GM18909 (cell line): ENCODE results near the gene MZT2A.
"Not testable (repeated sequence)": the region's sequence is repeated elsewhere in the genome, so short reads cannot be mapped to it uniquely, and the experiment has no call there.

Source experiments
- ATAC-seq: cut with Tn5 transposase; IDR thresholded peaks from one replicate; pipeline ENCODE4 v1.9.1; 2021; ENCODE audit warnings: mild to moderate bottlenecking; ENCODE audit not compliant: unreplicated experiment, poor library complexity

MZT2A gene

DNA sequence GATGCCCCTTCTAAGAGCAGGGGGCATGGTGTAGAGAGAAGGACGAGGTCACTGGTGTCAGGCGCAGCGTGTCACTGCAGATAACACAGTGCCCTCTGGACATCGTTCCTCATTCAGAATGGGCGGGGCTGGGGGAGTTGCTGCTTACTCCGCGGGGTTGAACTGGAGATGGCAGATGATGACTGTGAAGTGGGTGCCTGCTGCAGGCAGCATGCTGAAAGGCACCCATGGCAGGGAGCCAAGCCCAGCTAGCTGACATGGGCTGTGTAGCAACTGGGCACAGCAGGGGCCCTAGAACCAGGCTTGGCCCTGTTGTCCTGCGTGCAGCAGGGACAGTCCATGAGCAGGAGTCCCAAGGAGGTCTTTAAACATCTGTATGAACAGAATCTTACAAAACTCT, 20.6 kb downstream of the MZT2A start:
- ATAC-seq: not testable (repeated sequence)

DNA sequence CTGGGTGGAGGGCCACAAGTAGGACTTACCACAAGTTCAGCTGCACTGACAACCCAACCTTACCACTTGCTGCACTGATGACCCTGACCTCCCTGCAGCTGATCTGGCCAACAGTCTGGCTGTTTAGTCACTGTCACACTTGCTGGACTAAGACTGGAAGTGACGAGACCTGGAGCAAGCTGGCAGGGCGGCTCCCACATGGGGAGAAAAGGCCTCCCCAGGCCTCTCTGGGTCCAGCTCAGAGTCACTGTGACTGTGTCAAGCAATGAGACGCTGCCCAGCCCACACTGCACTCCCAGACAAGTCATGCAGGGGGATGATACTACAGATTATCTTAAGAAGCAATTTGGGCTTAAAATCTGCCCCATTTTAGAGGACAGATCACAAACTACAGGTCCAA, 21.3 kb downstream of the MZT2A start:
- ATAC-seq: not testable (repeated sequence)

DNA sequence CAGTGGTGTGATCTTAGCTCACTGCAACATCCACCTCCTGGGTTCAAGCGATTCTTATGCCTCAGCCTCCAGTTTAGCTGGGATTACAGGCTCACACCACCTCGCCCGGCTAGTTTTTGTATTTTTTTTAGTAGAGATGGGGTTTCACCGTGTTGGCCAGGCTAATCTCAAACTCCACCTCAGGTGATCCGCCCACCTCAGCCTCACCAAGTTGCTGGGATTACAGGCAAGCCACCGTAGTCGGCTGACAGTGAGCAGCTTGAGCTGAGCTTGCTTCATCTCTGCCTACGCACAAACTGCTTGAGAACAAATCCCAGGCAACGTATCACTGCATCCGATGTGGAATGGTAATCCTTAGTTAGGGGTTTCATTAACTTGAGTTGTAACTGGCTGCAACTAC, 24.5 kb downstream of the MZT2A start:
- not testable (repeated sequence) for ATAC-seq

DNA sequence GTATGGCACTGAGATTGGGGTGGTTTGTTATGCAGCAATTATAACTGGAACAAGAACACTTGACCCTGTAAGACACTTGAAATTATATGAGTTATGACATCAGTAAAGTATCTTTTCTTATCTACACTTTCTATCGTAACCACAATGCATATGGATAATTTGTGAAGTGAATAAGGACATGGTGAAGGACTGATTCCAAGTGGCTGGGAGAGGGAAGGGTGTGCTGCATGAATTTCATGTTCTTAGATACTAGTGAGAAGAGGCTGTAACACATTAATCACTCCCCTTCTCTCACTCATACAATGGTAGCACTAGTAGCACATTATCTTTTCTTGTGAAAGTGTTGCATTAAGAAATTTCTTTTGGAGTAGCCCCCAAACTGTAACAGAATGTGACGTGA, 37.3 kb downstream of the MZT2A start:
- ATAC-seq: not testable (repeated sequence)

DNA sequence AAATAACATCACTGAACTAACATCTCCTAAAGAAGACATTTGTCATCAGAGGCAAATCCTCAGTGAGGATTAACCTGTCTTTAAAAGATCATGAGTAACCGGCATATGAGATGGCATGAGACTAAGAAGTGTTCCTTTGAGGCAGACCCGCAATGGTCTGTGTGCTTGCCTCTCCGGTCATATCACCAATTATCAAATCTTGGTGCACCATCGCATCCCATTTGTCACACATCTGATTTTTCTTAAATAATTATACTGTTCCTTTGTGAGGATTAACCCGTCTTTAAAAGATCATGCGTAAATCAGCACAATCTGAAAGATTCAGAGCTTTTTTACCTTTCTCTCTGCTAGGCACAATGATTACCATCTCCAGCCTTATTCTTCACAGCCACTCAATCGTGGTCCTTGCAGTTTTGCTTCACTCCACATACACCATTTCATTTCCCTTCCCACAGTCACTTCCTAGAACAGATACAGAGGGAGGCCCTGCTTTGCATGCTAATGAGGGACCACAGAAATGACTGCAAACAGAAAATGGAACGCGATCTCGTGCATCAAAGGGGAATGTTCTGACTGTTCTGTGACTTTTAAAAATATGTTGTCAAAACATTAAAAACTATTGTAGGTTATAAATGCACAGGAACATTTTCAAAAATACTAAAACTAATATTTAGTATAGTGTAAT, 40.8 kb downstream of the MZT2A start:
- peak; percentile 65 for ATAC-seq

DNA sequence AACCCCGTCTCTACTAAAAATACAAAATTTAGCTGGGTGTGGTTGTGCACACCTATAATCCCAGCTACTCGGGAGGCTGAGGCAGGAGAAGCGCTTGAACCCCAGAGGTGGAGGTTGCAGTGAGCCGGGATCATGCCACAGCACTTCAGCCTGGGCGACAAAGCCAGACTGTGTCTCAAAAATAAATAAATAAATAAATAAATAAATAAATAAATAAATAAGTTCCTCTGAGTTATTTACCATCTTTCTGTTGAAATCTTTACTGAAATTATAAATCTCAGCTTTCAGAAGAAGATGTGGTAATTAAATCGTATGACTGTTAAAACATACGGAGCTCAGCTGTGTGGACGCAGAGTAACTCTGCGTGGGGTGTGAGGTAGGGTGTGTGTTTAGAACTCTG, 44.2 kb downstream of the MZT2A start:
- ATAC-seq: not testable (repeated sequence)

DNA sequence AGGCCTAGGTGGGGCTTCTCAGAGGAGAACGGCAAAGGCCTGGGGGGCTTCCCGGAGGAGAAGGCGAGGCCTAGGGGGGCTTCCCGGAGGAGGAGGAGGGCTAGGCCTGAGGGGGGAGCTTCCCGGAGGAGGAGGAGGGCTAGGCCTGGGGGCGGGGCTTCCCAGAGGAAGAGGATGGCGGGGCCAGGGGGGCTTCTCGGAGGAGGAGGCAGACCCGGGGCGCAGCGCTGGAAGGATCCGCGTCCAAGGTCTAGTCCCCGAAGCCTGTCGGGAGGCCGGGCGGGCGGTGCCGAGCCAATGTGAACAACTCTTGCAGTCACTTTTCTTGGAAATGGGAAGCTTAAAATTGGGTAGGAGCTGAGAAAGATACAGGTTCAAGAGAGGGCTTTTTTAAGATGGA, 46.3 kb downstream of the MZT2A start:
- ATAC-seq: no peak

DNA sequence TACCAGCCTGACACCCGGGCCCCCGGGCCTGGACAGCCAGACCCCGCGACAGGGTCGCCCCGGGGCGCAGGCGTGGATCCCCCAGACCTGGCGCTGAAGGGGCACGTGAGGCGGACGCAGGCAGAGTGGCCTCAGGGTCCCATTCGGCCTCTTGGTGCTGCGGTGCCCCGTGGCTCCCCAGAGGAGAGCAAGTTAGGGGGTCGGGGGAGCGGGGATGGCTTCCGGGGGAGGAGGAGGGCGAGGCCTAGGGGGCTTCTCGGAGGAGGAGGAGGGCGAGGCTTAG, 46.7 kb downstream of the MZT2A start:
- ATAC-seq: not testable (repeated sequence)

DNA sequence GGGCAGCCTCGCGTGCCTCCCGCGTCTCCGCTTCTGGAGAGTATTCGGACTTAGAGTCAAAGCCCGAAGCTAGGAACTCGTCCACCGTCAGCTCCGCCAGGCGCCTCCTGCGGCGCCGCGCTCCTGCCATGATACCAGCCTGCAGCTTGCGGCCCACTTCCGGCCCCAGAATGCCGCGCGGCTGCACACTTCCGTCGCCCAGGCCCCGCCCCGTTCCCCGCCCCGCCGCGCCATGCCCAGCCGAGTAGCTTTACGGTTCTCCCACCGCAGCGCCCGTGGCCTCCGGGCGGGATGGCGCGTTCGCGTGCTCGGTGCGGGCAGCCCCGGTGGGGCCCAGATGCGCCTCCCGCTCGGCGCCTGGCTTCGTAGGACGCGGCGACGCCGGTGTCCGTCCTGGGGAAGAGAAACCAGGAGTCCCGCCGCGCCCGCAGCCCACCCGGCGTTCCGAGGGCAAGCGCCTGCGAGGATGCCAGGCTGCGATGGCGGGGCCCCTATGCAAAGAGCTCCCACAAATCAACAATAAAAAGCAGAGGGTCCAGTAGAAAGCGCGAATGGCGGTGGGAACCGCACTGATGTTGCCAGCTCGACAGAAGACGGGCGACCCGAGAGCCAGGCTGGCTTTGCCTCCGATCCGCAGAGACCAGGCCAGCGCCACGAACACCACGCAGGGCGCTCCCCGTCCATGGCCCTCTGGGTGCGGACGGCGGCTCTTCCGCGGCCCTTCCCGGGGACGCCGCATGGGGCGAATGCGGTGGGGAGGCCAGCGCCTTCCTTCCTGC, 47.3 kb downstream of the MZT2A start:
- not testable (repeated sequence) for ATAC-seq

DNA sequence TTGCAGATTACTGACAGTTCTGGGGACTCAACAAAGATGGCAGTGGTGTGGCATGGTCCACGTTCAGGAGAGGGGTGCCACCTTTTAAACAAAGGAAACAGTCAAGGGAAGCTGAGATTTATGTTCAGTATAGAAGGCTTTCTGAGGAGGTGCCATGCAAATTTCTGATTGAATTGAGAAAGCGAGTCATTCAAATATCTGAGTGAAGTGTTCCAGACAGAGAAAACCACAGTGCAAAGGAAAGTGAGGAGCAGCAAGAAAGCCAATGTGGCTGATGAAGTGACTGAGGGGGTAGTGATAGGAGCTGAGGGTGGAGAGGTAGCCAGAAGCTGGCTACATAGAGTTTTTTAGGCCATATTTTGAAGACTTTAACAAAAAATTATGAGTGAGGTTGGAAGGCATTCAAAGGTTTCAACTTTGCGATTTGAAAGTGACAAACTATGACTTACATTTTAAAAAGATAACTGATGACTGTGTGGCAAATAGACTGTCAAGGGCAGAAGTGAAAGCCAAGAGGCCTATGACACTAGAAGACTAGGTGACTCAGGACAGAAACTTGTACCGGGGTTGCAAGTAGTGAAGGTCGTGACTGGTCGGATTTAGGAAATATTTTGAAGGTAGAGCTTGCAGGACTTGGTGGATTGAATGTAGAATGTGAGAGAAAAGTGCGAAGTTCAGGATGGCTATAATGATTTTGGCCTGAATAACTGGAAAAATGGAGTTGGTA, 51.3 kb downstream of the MZT2A start:
- not testable (repeated sequence) for ATAC-seq
